Inferior parietal cortex (tissue), 1 donor: ENCODE results near the gene EEF1AKMT4.

ENCODE experiments used
- DNase-seq: peaks from one replicate; pipeline ENCODE4 v3.0.0-alpha.2; 2016; ENCODE audit errors: extremely low spot score

EEF1AKMT4 gene

GRCh38 chr3:184235381-184236032, 14.0 kb upstream of the EEF1AKMT4 start:
- no peak for DNase-seq

DNA sequence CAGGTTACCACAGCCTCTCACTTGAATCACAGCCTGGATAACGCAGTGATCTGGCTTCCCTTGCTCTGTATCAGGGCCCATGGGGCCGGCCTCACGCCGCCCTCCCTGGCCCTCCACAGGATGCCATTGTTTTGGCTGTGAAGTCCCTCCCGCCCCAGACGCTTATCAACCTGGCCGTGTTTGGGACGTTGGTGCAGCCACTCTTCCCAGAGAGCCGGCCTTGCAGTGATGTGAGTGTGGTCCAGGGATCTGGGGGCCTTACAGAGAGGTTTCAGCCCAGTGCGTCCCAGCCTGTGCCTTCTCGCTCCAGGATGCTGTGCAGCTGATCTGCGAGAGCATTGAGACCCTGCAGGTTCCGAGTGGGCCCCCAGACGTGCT, 13.4 kb upstream of the EEF1AKMT4 start:
- no peak for DNase-seq

DNA sequence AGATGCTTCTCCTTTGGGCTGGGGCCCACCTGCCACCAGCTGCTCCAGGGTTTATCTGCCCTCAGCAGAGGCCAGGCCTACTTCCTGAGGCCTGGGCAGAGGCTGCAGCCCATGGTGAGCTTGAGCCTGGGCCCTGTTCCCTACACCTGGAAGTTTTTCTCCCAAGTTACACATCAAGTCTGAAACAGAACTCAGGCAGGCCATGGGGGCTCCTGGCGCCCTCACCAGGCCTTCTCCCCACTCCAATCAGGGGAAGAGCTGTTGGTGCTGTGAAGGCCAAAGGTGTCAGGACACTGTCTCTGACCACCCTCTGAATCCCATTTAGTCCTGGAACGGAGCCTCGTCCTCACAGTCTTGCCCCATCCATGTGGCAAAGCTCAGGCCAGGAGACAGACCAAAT, 12.8 kb upstream of the EEF1AKMT4 start:
- DNase-seq: no peak

GRCh38 chr3:184237211-184237610, 12.3 kb upstream of the EEF1AKMT4 start:
- DNase-seq: no peak

- no peak for DNase-seq
Observed at GRCh38 chr3:184237807-184238206, 11.7 kb upstream of the EEF1AKMT4 start.

DNA sequence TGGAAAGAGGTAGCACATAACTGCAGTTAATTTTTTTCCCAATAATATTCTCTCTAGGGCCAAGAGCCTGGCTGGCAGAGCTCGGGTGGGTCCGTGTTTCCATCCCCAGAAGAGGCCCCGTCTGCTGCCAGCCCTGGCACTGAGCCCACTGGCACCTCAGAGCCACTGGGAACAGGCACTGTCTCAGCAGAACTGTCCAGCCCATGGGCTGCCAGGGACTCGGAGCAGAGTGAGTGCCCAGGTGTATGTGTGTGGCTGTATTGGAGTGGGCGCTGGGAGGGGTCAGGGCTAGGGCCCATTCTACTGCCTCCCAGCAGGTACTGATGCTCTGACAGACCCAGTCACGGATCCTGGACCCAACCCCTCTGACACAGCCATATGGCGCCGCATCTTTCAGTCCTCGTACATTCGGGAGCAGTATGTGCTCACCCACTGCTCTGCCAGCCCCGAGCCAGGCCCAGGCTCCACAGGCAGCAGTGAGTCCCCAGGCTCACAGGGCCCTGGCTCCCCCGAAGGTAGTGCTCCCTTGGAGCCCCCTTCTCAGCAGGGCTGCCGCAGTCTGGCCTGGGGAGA, 11.1 kb upstream of the EEF1AKMT4 start:
- no peak for DNase-seq

DNA sequence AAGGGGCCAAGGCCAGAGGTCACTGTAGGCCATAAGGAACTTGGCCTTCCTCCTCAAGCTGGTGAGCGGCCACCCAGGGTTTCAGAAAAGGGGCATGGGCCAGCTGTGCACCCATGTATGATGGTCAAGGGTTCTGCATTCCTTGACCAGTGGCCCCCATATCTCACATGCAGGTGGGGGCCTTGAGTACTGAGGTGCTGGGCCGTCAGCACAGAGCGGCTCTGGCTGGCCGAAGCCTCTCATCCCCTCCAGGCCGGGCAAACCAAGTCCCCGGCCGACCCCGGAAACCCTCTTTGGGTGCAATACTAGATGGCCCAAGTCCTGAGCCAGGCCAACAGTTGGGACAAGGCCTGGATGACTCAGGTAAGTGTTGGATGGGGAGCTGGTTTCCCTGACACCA, 10.3 kb upstream of the EEF1AKMT4 start:
- no peak for DNase-seq

GRCh38 chr3:184239708-184240107, 9.8 kb upstream of the EEF1AKMT4 start:
- no peak for DNase-seq

DNA sequence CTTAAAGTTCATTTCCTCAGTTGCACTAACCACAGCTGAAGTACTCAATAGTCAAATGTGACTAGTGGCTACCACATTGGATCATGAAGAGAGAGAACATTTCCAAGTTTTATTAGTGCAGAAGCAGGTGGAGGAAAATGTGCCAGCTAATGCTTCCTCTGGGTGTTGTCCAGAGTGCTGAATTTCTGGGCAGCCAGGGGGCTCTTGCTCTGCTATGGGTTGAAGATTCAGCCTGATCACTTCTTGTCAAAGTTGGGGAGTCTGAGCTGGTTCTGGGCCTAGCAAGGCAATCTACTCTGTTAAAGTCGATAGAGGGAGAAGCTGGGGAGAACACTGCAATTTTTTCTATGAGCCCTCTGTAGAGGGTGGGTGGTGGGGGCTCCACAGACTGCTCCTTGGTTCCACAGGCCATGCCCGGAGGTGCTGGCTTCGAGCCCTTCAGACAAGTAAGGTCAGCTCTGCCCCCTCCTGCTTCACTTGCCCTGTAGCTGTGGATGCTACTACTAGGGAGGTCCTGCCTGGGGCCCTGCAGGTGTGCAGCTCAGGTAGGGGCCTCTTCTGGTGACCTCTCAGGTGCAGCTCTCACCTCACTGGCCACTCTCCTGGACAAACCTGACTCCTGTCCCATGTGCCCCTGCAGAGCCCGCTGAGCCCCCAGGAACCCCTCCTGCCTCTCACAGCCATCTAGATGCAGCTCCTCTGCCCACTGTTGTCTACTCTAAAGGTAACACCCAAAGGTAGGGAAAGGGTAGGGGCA, 8.9 kb upstream of the EEF1AKMT4 start:
- no peak for DNase-seq

GRCh38 chr3:184241141-184241446, 8.4 kb upstream of the EEF1AKMT4 start:
- DNase-seq: no peak

DNA sequence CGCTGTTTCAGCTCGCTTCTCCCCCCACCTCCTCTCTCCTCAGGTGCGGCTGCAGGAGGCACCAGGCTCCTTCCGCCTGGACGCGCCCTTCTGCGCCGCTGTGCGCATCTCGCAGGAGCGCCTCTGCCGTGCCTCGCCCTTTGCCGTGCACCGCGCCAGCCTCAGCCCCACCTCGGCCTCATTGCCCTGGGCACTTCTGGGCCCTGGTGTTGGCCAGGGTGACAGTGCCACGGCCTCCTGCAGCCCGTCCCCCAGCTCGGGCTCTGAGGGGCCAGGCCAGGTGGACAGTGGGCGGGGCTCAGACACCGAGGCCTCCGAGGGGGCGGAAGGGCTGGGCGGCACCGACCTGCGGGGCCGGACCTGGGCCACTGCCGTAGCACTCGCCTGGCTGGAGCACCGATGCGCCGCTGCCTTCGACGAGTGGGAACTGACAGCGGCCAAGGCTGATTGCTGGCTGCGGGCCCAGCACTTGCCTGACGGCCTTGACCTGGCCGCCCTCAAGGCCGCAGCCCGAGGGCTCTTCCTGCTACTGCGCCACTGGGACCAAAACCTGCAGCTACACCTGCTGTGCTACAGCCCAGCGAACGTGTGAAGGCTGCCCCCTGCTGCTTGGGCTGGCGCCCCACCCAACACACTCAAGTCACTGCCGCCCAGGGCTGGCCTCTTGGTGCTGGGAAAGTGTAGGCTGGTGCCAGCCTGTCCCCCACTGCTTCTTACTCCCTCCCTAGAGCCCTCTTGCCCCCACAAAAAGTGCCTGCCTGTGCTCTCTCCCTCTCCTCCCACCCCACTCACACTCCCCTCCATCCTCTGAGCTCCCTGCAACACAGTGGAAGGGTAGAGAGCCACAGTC, 7.8 kb upstream of the EEF1AKMT4 start:
- DNase-seq: no peak

DNA sequence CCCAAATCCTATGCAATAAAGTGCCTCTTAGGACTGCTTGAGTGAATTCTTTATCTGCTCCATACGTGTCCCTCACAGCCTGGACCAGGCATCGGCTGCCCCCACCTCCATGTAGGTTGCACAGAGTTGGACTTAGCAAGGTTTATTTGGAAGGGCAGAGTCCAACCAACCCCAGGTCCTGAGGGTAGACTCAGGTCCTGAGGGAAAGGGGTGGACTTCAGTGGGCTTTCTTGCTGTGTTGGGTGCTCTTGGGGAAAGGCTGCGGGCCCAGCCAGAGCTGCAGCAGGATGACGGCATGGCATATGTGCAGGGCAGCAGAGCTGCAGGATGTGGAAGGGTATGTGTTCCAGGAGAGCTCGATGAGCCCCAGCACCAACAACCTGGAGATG, 7.2 kb upstream of the EEF1AKMT4 start:
- no peak for DNase-seq

GRCh38 chr3:184248454-184249411, 739 bp upstream of the EEF1AKMT4 start, which contains the start of gene ALG3:
TSS of gene ALG3 (minus strand) at chr3:184248962. CDS start at chr3:184248940, 22 bp downstream.
- DNase-seq: peak; percentile 89

DNA sequence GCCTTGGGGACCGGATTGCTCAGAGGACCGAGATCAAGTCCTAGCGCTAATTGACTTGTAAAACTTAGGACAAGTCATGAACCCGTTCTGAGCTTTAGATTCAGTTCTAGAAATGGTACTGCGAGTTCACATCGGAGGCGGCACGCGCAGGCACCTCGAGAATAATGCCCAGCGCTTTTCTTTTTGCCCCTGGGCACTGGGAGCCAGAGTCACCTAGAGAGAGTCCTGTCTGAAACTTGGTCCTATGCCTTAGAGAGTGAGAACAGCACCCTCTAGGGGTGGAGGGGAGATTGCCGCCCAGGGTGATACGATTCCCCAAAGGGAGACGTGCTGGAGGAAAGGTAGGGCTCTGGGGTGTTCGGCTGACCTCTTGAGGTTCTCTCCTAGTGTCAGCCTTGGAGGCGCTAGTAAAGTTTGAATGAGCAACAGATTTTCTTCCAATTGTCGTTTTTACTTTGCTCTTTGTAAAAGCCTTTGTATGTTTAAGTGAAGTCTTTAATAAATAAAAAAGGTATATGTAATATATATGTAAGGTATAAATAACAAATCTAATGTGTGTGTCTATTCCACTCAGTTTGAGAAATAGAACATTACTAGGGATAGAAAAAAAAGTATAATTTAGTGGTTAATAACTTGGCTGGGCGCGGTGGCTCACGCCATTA, 826 bp downstream of the EEF1AKMT4 start:
- DNase-seq: peak; percentile 94

- DNase-seq: no peak
Observed at GRCh38 chr3:184255291-184256039, 6.0 kb downstream of the EEF1AKMT4 start.

DNA sequence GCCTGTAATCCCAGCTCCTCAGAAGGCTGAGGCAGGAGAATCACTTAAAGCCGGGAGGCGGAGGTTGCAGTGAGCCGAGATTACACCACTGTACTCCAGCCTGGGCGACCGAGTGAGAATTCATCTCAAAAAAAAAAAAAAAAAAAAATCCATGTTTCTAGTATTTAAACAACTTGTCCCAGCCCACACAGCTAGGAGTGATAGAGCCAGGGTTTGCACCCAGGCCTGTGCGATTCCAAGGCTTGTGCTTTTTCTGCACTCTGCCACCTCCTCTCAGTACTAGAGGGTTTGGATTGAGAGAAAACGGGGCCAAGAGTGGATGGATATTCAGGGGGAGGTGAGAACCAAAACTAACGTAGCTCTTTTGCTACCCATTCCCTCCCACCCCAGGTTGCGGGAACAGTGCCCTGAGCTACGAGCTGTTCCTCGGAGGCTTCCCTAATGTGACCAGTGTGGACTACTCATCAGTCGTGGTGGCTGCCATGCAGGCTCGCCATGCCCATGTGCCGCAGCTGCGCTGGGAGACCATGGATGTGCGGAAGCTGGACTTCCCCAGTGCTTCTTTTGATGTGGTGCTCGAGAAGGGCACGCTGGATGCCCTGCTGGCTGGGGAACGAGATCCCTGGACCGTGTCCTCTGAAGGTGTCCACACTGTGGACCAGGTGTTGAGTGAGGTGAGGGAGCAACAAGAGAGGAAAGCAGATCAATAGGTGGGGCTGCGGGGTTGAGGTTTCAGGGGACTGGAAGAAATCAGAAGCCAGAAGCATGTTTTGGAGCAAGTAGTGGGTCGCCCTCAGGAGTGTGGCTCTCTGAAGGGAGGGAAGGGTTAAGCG, 7.8 kb downstream of the EEF1AKMT4 start:
- no peak for DNase-seq

DNA sequence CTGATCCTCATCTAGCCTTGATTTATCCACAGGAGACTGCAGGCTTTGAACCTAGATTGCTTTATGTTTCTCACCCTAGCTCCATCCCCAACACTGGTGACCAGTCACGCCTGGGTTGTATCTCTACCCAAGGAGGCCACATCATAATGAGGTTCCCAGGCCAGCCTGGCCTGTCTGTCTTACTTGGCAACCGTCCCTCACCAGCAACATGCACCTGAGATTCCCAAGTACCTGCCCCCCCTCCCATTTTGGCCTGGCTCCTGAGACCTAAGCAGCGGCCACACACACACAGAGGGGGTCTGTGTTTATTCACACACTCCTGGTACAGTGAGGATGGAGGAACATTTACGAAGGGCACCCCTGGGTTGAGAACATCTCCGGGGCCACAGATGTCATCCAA, 9.5 kb downstream of the EEF1AKMT4 start:
- DNase-seq: no peak

DNA sequence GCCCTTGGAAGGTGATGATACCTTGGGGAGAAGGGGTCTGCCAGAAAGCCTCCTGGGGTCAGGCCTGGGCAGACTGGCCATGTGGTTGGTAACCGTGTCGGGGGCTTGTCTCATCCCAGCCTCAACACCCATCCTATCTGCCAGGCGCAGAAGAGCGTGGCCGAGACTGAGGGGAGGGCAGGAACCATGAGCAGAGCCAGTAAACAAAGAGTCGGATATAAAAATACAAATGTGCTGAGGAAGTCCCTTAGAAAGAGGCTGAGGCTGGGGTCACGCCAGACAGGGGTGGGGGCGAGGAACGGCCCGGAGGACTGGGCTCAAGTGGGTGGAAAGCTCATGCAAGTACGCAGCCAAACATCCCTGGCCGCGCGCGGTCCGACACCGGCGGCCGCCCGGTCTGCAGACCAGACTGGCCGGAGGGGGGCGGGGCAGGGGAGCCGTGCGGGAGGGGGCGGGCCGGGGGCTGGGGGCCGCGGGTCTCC, 10.0 kb downstream of the EEF1AKMT4 start:
- no peak for DNase-seq
